IMR-90 (cell line): ENCODE data around the gene HMGCL. TPM values are rescaled to one million over a fixed set of nuclear protein-coding genes. Genes with fewer than 3 reads are reported as not detected.
"Not testable (repeated sequence)": the region's sequence is repeated elsewhere in the genome, so short reads cannot be mapped to it uniquely, and the experiment has no call there.

Source experiments
- ATAC-seq: fragments of 200-7000 bp; cut with Tn5 transposase; 2 replicates; pipeline ENCODE4 v1.9.1; 2020; ENCODE audit warnings: low read depth, mild to moderate bottlenecking, moderate library complexity
- BruUV-seq: library from RNA; stranded (reverse); fragments of 400-500 nt; replicated peaks from 2 replicates; lab custom pipeline; 2021; lab: Mats Ljungman, UMichigan
- CTCF ChIA-PET: fragments of 300-600 bp; formaldehyde crosslinking; extraction: SDS; loops from one replicate; lab custom pipeline; 2021; ENCODE audit warnings: antibody characterized with exemption; lab: Yijun Ruan, JAX
- POLR2A ChIA-PET: fragments of 300-600 bp; sonication (Branson Sonifier 250); formaldehyde crosslinking; loops from one replicate; lab custom pipeline; 2022; ENCODE audit warnings: antibody characterized with exemption; ENCODE audit not compliant: unreplicated experiment; lab: Charles Lee
- DNase-seq: peaks from one replicate; pipeline ENCODE4 v3.0.0; 2013
- H2AFZ ChIP-seq: replicated peaks from 2 replicates; pipeline ENCODE3; 2013; ENCODE audit warnings: low read length, mild to moderate bottlenecking; ENCODE audit not compliant: poor library complexity
- H2AK5ac ChIP-seq: 2 replicates; pipeline ENCODE4 v1.6.1; 2013; ENCODE audit warnings: low read depth, low read length, inconsistent platforms
- H2AK9ac ChIP-seq: replicated peaks from 2 replicates; pipeline ENCODE3; 2013; ENCODE audit warnings: mild to moderate bottlenecking, low read depth, low read length, moderate library complexity; ENCODE audit not compliant: poor library complexity
- H2BK120ac ChIP-seq: 2 replicates; pipeline ENCODE4 v1.6.1; 2013; ENCODE audit warnings: low read depth, low read length, inconsistent platforms
- H2BK15ac ChIP-seq: 3 replicates; pipeline ENCODE4 v1.6.1; 2013; ENCODE audit warnings: low read depth, low read length, inconsistent platforms
- H2BK20ac ChIP-seq: 2 replicates; pipeline ENCODE4 v1.6.1; 2013; ENCODE audit warnings: low read depth, mild to moderate bottlenecking, inconsistent platforms, low read length, moderate library complexity
- H2BK5ac ChIP-seq: 2 replicates; pipeline ENCODE4 v1.6.1; 2013; ENCODE audit warnings: mild to moderate bottlenecking, low read depth, low read length, inconsistent platforms; ENCODE audit not compliant: poor library complexity, severe bottlenecking
- H3K14ac ChIP-seq: replicated peaks from 2 replicates; pipeline ENCODE4 v1.6.1; 2013; ENCODE audit warnings: low read depth, low read length, inconsistent platforms
- H3K18ac ChIP-seq: 2 replicates; pipeline ENCODE4 v1.6.1; 2013; ENCODE audit warnings: low read depth, low read length, control low read depth
- H3K23ac ChIP-seq: 2 replicates; pipeline ENCODE4 v1.6.1; 2013; ENCODE audit warnings: low read depth, low read length, inconsistent platforms
- H3K27ac ChIP-seq: 2 replicates; pipeline ENCODE4 v1.5.1; 2013; ENCODE audit warnings: mild to moderate bottlenecking, control low read depth, low read length; ENCODE audit not compliant: insufficient read depth
- H3K27me3 ChIP-seq: 2 replicates; pipeline ENCODE4 v1.6.1; 2013; ENCODE audit warnings: low read length; ENCODE audit not compliant: control insufficient read depth, insufficient read depth
- H3K36me3 ChIP-seq: 2 replicates; pipeline ENCODE4 v1.6.1; 2013; ENCODE audit warnings: low read length, mixed read lengths; ENCODE audit not compliant: control insufficient read depth, insufficient read depth
- H3K4ac ChIP-seq: 2 replicates; pipeline ENCODE4 v1.6.1; 2013; ENCODE audit warnings: low read depth, low read length, inconsistent platforms
- H3K4me1 ChIP-seq: 2 replicates; pipeline ENCODE4 v1.6.1; 2013; ENCODE audit warnings: low read length, mixed read lengths; ENCODE audit not compliant: control insufficient read depth, insufficient read depth
- H3K4me2 ChIP-seq: 2 replicates; pipeline ENCODE4 v1.6.1; 2013; ENCODE audit warnings: low read depth, mild to moderate bottlenecking, control low read depth, low read length, moderate library complexity
- H3K4me3 ChIP-seq: 2 replicates; pipeline ENCODE4 v1.5.1; 2013; ENCODE audit warnings: low read depth, mild to moderate bottlenecking, control low read depth, low read length, moderate library complexity; ENCODE audit not compliant: insufficient read depth
- H3K56ac ChIP-seq: 2 replicates; pipeline ENCODE4 v1.6.1; 2013; ENCODE audit warnings: low read length, inconsistent platforms; ENCODE audit not compliant: insufficient read depth; ENCODE audit errors: extremely low read depth
- H3K79me1 ChIP-seq, 2 experiments: 2 replicates each; pipeline ENCODE4 v1.6.1; 2013; ENCODE audit warnings: low read length in 2 of 2, inconsistent platforms in 1 of 2, low read depth in 1 of 2
- H3K9ac ChIP-seq: 2 replicates; pipeline ENCODE4 v1.6.1; 2013; ENCODE audit warnings: low read depth, low read length, control low read depth
- H3K9me1 ChIP-seq: 2 replicates; pipeline ENCODE4 v1.6.1; 2013; ENCODE audit warnings: low read length, inconsistent platforms; ENCODE audit not compliant: insufficient read depth
- H3K9me3 ChIP-seq: 2 replicates; pipeline ENCODE4 v1.6.1; 2013; ENCODE audit warnings: low read length; ENCODE audit not compliant: control insufficient read depth, insufficient read depth
- H4K20me1 ChIP-seq: 2 replicates; pipeline ENCODE4 v1.6.1; 2013; ENCODE audit warnings: low read length, inconsistent platforms; ENCODE audit not compliant: insufficient read depth
- H4K5ac ChIP-seq: 2 replicates; pipeline ENCODE4 v1.6.1; 2013; ENCODE audit warnings: mild to moderate bottlenecking, low read depth, low read length, control low read depth
- H4K8ac ChIP-seq, 2 experiments: 2 replicates each; pipeline ENCODE4 v1.6.1; 2013; ENCODE audit warnings: low read depth in 2 of 2, low read length in 2 of 2, control low read depth in 1 of 2, inconsistent platforms in 1 of 2
- H4K91ac ChIP-seq: 2 replicates; pipeline ENCODE4 v1.6.1; 2013; ENCODE audit warnings: low read depth, low read length, inconsistent platforms; ENCODE audit not compliant: insufficient read depth
- WGBS, 2 experiments: methylation state at CpG; one replicate each; pipeline versions ENCODE4 v1.1.5 to v1.1.7; 2013; ENCODE audit warnings: missing lambda C conversion rate in 2 of 2; ENCODE audit not compliant: insufficient read length in 1 of 2; ENCODE audit errors: extremely low coverage in 2 of 2; 5-methylcytosine and 5-hydroxymethylcytosine counted together
- dilution Hi-C: fragments of 300-500 bp; cut with HindIII; formaldehyde crosslinking; loops from one replicate; pipeline ENCODE4 v1.14.3; 2018; ENCODE audit warnings: low sequenced_read_pairs; ENCODE audit not compliant: unreplicated experiment
- in situ Hi-C: fragments of 300-500 bp; cut with MboI; formaldehyde crosslinking; loops from 3 replicates; pipeline ENCODE4 v1.14.3; 2019; ENCODE audit warnings: low sequenced_read_pairs, inconsistent platforms, mixed read lengths
- intact Hi-C: fragments of 100-400 bp; cut with micrococcal nuclease; formaldehyde crosslinking; loops from 2 replicates; pipeline ENCODE4 v1.10.0; 2022
- polyA plus RNA-seq, 3 experiments: library from polyadenylated mRNA; depleted of rRNA; stranded (reverse); fragments of >200 nt; gene quantifications; 2 replicates each; pipeline ENCODE4 v1.2.3, GENCODE V29; 2012; ENCODE audit warnings: low replicate concordance in 1 of 3
- total RNA-seq: library from RNA; depleted of rRNA; stranded (reverse); fragments of >200 nt; gene quantifications from 2 replicates; pipeline ENCODE4 v1.2.3, GENCODE V29; 2012

HMGCL gene
- total and polyA plus RNA-seq, 2 of the 4 experiments (the other 2 are of a cell fraction) = 30.6 to 33.5 TPM

- H3K4ac ChIP-seq, H3K27ac ChIP-seq, CTCF ChIA-PET: not testable (repeated sequence)
These were observed 8.9 kb upstream of the HMGCL start for GRCh38 chr1:23834156-23834555.

More at GRCh38 chr1:23834156-23834555, 8.9 kb upstream of the HMGCL start:
- intact Hi-C loops, BruUV-seq, H2AK9ac ChIP-seq, H3K9ac ChIP-seq, H2BK5ac ChIP-seq, H3K23ac ChIP-seq, H3K4me3 ChIP-seq, H3K56ac ChIP-seq, H2AFZ ChIP-seq, H2BK20ac ChIP-seq, ATAC-seq, H3K36me3 ChIP-seq, H3K4me1 ChIP-seq, H3K4me2 ChIP-seq, H3K9me1 ChIP-seq, H4K8ac ChIP-seq, H4K91ac ChIP-seq, dilution Hi-C loops, H3K14ac ChIP-seq, in situ Hi-C loops, H4K5ac ChIP-seq, H2BK15ac ChIP-seq, DNase-seq, H2AK5ac ChIP-seq, H2BK120ac ChIP-seq, H3K79me1 ChIP-seq, H4K20me1 ChIP-seq, POLR2A ChIA-PET, H3K18ac ChIP-seq, H3K9me3 ChIP-seq: not testable (repeated sequence)
- peaks cover 11% of the 10 kb centered on the region for H3K27me3 ChIP-seq
- no CpG with 5 or more reads among the region's 6 CpGs for WGBS, 2 experiments
